Fibroblast of lung (primary cell): Measurements from ENCODE around the gene ZNF774. TPM values are rescaled to one million over a fixed set of nuclear protein-coding genes. Genes with fewer than 3 reads are reported as not detected.

ENCODE experiments used
- DNase-seq, 2 donors: peaks; one replicate each; pipeline versions ENCODE4 v3.0.0 to v3.0.0-alpha.2; 2010; ENCODE audit warnings: low read depth in 2 of 2
- H2AFZ ChIP-seq: 2 replicates; pipeline ENCODE4 v1.5.1; 2012; ENCODE audit warnings: low read length, control low read depth, inconsistent platforms
- H3K27ac ChIP-seq: 2 replicates; pipeline ENCODE4 v1.5.1; 2011; ENCODE audit warnings: low read length, control low read depth; ENCODE audit not compliant: insufficient read depth
- H3K27me3 ChIP-seq: 2 replicates; pipeline ENCODE4 v1.5.1; 2011; ENCODE audit warnings: mild to moderate bottlenecking, low read length; ENCODE audit not compliant: control insufficient read depth, insufficient read depth
- H3K36me3 ChIP-seq: 2 replicates; pipeline ENCODE4 v1.5.1; 2011; ENCODE audit warnings: low read length; ENCODE audit not compliant: control insufficient read depth, insufficient read depth
- H3K4me1 ChIP-seq: 2 replicates; pipeline ENCODE4 v1.5.1; 2011; ENCODE audit warnings: low read length; ENCODE audit not compliant: control insufficient read depth, insufficient read depth; ENCODE audit errors: extremely low read depth
- H3K4me2 ChIP-seq: 2 replicates; pipeline ENCODE4 v1.5.1; 2011; ENCODE audit warnings: low read length, control low read depth; ENCODE audit not compliant: insufficient read depth; ENCODE audit errors: extremely low read depth
- H3K4me3 ChIP-seq, 4 experiments: fragments of 200-600 bp in 1 of 4; sonication (generic) in 1 of 4; replicated peaks in 1 of 4; 2 replicates each; pipeline ENCODE4 v1.5.1; 2011 to 2016; ENCODE audit warnings: low read length in 4 of 4, low read depth in 3 of 4, mild to moderate bottlenecking in 3 of 4, control low read depth in 2 of 4, inconsistent platforms in 1 of 4, mixed read lengths in 1 of 4; ENCODE audit not compliant: insufficient read depth in 1 of 4; ENCODE audit errors: control extremely low read depth in 1 of 4
- H3K79me2 ChIP-seq: 2 replicates; pipeline ENCODE4 v1.5.1; 2012; ENCODE audit warnings: mild to moderate bottlenecking, low read length, inconsistent platforms; ENCODE audit not compliant: control insufficient read depth, insufficient read depth
- H3K9ac ChIP-seq: 2 replicates; pipeline ENCODE4 v1.5.1; 2011; ENCODE audit warnings: mild to moderate bottlenecking, low read length, control low read depth; ENCODE audit not compliant: insufficient read depth
- H3K9me3 ChIP-seq: 2 replicates; pipeline ENCODE4 v1.5.1; 2012; ENCODE audit warnings: low read depth, low read length; ENCODE audit not compliant: control insufficient read depth, insufficient read depth
- H4K20me1 ChIP-seq: 2 replicates; pipeline ENCODE4 v1.5.1; 2011; ENCODE audit warnings: low read length; ENCODE audit not compliant: control insufficient read depth, insufficient read depth; ENCODE audit errors: extremely low read depth
- EZH2 ChIP-seq: IDR thresholded peaks from 2 replicates; pipeline ENCODE4 v1.5.1; 2012; ENCODE audit warnings: low read length, control low read depth, mild to moderate bottlenecking; ENCODE audit errors: missing control alignments
- polyA plus RNA-seq, 2 donors: library from polyadenylated mRNA; depleted of rRNA in 1 of 2; stranded (reverse) in 1 of 2; unstranded in 1 of 2; fragments of >200 nt; gene quantifications; 2 replicates each; pipeline ENCODE4 v1.2.1, GENCODE V29; 2011 to 2012; ENCODE audit warnings: missing spikeins in 1 of 2
- total RNA-seq: library from RNA; depleted of rRNA; stranded (reverse); fragments of >200 nt; gene quantifications from 2 replicates; pipeline ENCODE4 v1.2.1, GENCODE V29; 2014
- TF ChIP-seq, protein P1 (sequence below), 2 donors: IDR thresholded peaks in 1 of 2; conservative IDR thresholded peaks in 1 of 2; 1 replicate in 1 of 2; 2 replicates in 1 of 2; pipeline ENCODE4 v1.5.1; 2011 to 2012; ENCODE audit warnings: low read length in 2 of 2, control low read depth in 1 of 2, inconsistent platforms in 1 of 2, low read depth in 1 of 2, mild to moderate bottlenecking in 1 of 2

Gene ZNF774
- total and polyA plus RNA-seq, 2 donors (not counting 1 experiment from before 2014, with no cell fraction given): 1.3 to 1.8 TPM

GRCh38 chr15:90400005-90400758 lies 48.1 kb downstream of the ZNF774 start:
- Histone ChIP-seq H3K4me1 (peaks cover 25% of the 10 kb centered on the region), H3K27me3 (no peaks in the 10 kb centered on the region), H3K9me3 (no peaks in the 10 kb centered on the region), H3K36me3 (peaks cover 1% of the 10 kb centered on the region), H4K20me1 (no peaks in the 10 kb centered on the region), H3K4me3 (peak overlapping the region in 3 of 4 experiments; percentile 13 to 24 (median 17)), H3K27ac (peak overlapping the region; percentile 98), H2AFZ (no peak overlapping the region), H3K79me2 (peaks cover 89% of the 10 kb centered on the region), H3K4me2 (peak overlapping the region; percentile 95), H3K9ac (peak overlapping the region; percentile 35)
- DNase-seq: peak in 1 of 2 donors; percentile 20
- no peak for TF ChIP-seq EZH2
- TF ChIP-seq, protein P1, sequence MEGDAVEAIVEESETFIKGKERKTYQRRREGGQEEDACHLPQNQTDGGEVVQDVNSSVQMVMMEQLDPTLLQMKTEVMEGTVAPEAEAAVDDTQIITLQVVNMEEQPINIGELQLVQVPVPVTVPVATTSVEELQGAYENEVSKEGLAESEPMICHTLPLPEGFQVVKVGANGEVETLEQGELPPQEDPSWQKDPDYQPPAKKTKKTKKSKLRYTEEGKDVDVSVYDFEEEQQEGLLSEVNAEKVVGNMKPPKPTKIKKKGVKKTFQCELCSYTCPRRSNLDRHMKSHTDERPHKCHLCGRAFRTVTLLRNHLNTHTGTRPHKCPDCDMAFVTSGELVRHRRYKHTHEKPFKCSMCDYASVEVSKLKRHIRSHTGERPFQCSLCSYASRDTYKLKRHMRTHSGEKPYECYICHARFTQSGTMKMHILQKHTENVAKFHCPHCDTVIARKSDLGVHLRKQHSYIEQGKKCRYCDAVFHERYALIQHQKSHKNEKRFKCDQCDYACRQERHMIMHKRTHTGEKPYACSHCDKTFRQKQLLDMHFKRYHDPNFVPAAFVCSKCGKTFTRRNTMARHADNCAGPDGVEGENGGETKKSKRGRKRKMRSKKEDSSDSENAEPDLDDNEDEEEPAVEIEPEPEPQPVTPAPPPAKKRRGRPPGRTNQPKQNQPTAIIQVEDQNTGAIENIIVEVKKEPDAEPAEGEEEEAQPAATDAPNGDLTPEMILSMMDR (conservative IDR thresholded peaks at IDR 0.05 in 1 of 2, IDR thresholded peaks at IDR 0.05 in 1 of 2; ENCODE audit: low read depth in 1 of 2, low read length in 2 of 2): no peak

GRCh38 chr15:90400759-90401314 lies 48.8 kb downstream of the ZNF774 start:
- Histone ChIP-seq H3K27me3 (no peaks in the 10 kb centered on the region), H3K4me2 (peak overlapping the region; percentile 95), H3K9ac (peak overlapping the region; percentile 27), H3K9me3 (no peaks in the 10 kb centered on the region), H3K27ac (peak overlapping the region; percentile 98), H4K20me1 (no peaks in the 10 kb centered on the region), H3K4me3 (peak overlapping the region in 3 of 4 experiments; percentile 13 to 24 (median 21)), H3K36me3 (peaks cover under 1% of the 10 kb centered on the region), H3K4me1 (peaks cover 26% of the 10 kb centered on the region), H2AFZ (no peak overlapping the region), H3K79me2 (peaks cover 89% of the 10 kb centered on the region)
- TF ChIP-seq, protein P1 (conservative IDR thresholded peaks at IDR 0.05 in 1 of 2, IDR thresholded peaks at IDR 0.05 in 1 of 2; ENCODE audit: low read depth in 1 of 2, low read length in 2 of 2): no peak
- TF ChIP-seq EZH2: no peak
- peak; percentile 93 to 98 for DNase-seq

DNA sequence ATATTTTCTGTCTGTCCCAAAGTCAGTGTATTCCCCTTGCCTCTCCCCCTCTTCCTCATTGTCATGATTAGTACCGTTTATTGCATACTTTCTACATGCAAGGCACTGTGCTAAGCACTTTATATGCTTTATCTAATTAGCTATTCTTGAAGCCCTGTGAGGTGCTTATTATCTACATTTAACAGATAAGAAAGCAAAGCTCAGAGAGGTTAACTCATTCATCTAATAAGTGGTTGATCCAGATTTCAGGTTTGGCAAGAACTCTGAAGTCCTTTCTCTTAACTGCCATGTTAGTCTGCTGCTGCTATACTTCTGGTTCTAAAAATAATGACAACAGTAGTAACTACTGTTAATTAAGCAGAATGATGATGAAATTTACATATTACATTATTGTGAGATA lies 49.4 kb downstream of the ZNF774 start:
- peak overlapping the region in 1 of 4 experiments; percentile 21 for H3K4me3 ChIP-seq
- no peak overlapping the region for H2AFZ ChIP-seq
- H3K4me1 ChIP-seq: peaks cover 27% of the 10 kb centered on the region
- no peaks in the 10 kb centered on the region for H3K36me3 ChIP-seq
- TF ChIP-seq, protein P1 (conservative IDR thresholded peaks at IDR 0.05 in 1 of 2, IDR thresholded peaks at IDR 0.05 in 1 of 2; ENCODE audit: low read depth in 1 of 2, low read length in 2 of 2): no peak
- no peak for TF ChIP-seq EZH2
- H4K20me1 ChIP-seq: no peaks in the 10 kb centered on the region
- H3K4me2 ChIP-seq: peak overlapping the region; percentile 53
- DNase-seq: no peak
- H3K27ac ChIP-seq: peak overlapping the region; percentile 98
- H3K27me3 ChIP-seq: no peaks in the 10 kb centered on the region
- peaks cover 89% of the 10 kb centered on the region for H3K79me2 ChIP-seq
- H3K9ac ChIP-seq: peak overlapping the region; percentile 27
- no peaks in the 10 kb centered on the region for H3K9me3 ChIP-seq
